Uterus (tissue), 4 donors: ENCODE data around the gene TMEM14B. TPM values are rescaled to one million over a fixed set of nuclear protein-coding genes. Genes with fewer than 3 reads are reported as not detected.
"Not testable (repeated sequence)": the region's sequence is repeated elsewhere in the genome, so short reads cannot be mapped to it uniquely, and the experiment has no call there.

Source experiments
- DNase-seq, 2 donors: peaks; one replicate each; pipeline ENCODE4 v3.0.0-alpha.2; 2019 to 2020
- H3K27ac ChIP-seq, 2 donors: fragments of 200-600 bp; sonication (generic); 1 replicate in 1 of 2; 2 replicates in 1 of 2; pipeline ENCODE4 v1.5.1; 2016 to 2018
- H3K27me3 ChIP-seq, 2 donors: fragments of 200-600 bp; sonication (generic); one replicate each; pipeline ENCODE4 v1.5.1; 2018 to 2019; ENCODE audit warnings: control low read depth in 1 of 2
- H3K36me3 ChIP-seq, 2 donors: fragments of 200-600 bp; sonication (generic); one replicate each; pipeline ENCODE4 v1.5.1; 2019; ENCODE audit warnings: control low read depth in 1 of 2
- H3K4me1 ChIP-seq, 2 donors: fragments of 200-600 bp; sonication (generic); one replicate each; pipeline ENCODE4 v1.5.1; 2018 to 2019; ENCODE audit warnings: control low read depth in 1 of 2
- H3K4me3 ChIP-seq, 2 donors: fragments of 200-600 bp; sonication (generic); 1 replicate in 1 of 2; 2 replicates in 1 of 2; pipeline ENCODE4 v1.5.1; 2018 to 2019; ENCODE audit warnings: mild to moderate bottlenecking in 1 of 2
- H3K9me3 ChIP-seq, 2 donors: fragments of 200-600 bp; sonication (generic); one replicate each; pipeline ENCODE4 v1.5.1; 2019; ENCODE audit warnings: control low read depth in 1 of 2
- CTCF ChIP-seq, 4 experiments: fragments of 200-600 bp in 2 of 4; fragments of 450-650 bp in 2 of 4; sonication (generic) in 2 of 4; IDR thresholded peaks; one replicate each; pipeline ENCODE4 v1.5.1; 2016 to 2019; ENCODE audit warnings: antibody characterized with exemption in 4 of 4, mild to moderate bottlenecking in 2 of 4, moderate library complexity in 1 of 4
- POLR2A ChIP-seq, 2 donors: fragments of 450-650 bp; IDR thresholded peaks; one replicate each; pipeline ENCODE4 v1.6.1; 2016; ENCODE audit warnings: antibody characterized with exemption in 2 of 2, mild to moderate bottlenecking in 1 of 2, moderate library complexity in 1 of 2
- intact Hi-C: fragments of 100-400 bp; cut with DNase I; formaldehyde crosslinking; loops from one replicate; pipeline ENCODE4 v1.15.1; 2023; ENCODE audit warnings: low total_unique reads
- total RNA-seq, 4 donors: library from RNA; depleted of rRNA in 3 of 4; stranded (reverse); fragments of >200 nt in 3 of 4; gene quantifications; one replicate each; pipeline versions ENCODE4 v1.1.0 to v1.2.4, GENCODE V29; 2014 to 2023
- donor health status: DM: yes; HTN: yes; CAD: no.

TMEM14B gene
- total RNA-seq, 4 donors from 2014 or later: 48.5 to 71.9 (median 54.6) TPM

DNA sequence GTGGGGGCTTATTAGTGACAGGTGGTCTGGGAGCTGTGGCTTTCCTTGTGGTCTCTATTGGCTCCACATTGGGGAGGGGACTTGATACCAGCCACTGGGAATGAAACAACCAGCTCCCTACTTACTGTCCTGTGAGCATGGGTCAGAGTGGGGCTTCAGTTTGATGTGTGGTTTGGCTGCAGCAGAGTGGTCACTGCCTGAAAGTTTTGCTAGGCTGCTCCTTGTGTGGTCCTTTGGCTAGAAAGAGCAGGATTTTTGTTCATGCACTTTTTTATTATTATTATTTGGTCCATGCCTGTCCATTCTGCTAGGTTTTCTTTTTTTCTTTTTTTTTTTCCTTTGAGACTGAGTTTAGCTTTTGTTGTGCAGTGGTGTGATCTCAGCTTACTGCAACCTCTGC lies 7.5 kb upstream of the TMEM14B start:
- H3K27me3 ChIP-seq: no peaks in the 10 kb centered on the region
- H3K27ac ChIP-seq: no peak overlapping the region
- H3K9me3 ChIP-seq: no peaks in the 10 kb centered on the region
- no peak overlapping the region for H3K4me3 ChIP-seq
- TF ChIP-seq CTCF (IDR thresholded peaks at IDR 0.05) (no peak), POLR2A (IDR thresholded peaks at IDR 0.05) (no peak)
- no peak for DNase-seq
- no peaks in the 10 kb centered on the region for H3K4me1 ChIP-seq
- H3K36me3 ChIP-seq: no peaks in the 10 kb centered on the region
- intact Hi-C loops: no loop called here

GRCh38 chr6:10741643-10742042 lies 6.0 kb upstream of the TMEM14B start:
- H3K4me3 ChIP-seq, intact Hi-C loops, DNase-seq, H3K4me1 ChIP-seq, H3K27me3 ChIP-seq, H3K27ac ChIP-seq, H3K36me3 ChIP-seq, H3K9me3 ChIP-seq: not testable (repeated sequence)

GRCh38 chr6:10742251-10742650 lies 5.4 kb upstream of the TMEM14B start:
- H3K27ac ChIP-seq: no peak overlapping the region
- H3K9me3 ChIP-seq: no peaks in the 10 kb centered on the region
- no peak for DNase-seq
- TF ChIP-seq POLR2A (IDR thresholded peaks at IDR 0.05) (no peak), CTCF (IDR thresholded peaks at IDR 0.05) (no peak)
- H3K36me3 ChIP-seq: no peaks in the 10 kb centered on the region
- no peaks in the 10 kb centered on the region for H3K27me3 ChIP-seq
- intact Hi-C loops: no loop called here
- H3K4me1 ChIP-seq: no peaks in the 10 kb centered on the region
- H3K4me3 ChIP-seq: no peak overlapping the region

- Histone ChIP-seq H3K27me3 (no peaks in the 10 kb centered on the region), H3K4me3 (no peak overlapping the region), H3K27ac (no peak overlapping the region), H3K36me3 (no peaks in the 10 kb centered on the region), H3K4me1 (peaks cover 0 to 2% of the 10 kb centered on the region in 2 donors), H3K9me3 (no peaks in the 10 kb centered on the region)
- TF ChIP-seq CTCF (IDR thresholded peaks at IDR 0.05) (no peak), POLR2A (IDR thresholded peaks at IDR 0.05) (no peak)
- intact Hi-C loops: no loop called here
- no peak for DNase-seq
These were observed 4.1 kb upstream of the TMEM14B start for GRCh38 chr6:10743515-10743914.

DNA sequence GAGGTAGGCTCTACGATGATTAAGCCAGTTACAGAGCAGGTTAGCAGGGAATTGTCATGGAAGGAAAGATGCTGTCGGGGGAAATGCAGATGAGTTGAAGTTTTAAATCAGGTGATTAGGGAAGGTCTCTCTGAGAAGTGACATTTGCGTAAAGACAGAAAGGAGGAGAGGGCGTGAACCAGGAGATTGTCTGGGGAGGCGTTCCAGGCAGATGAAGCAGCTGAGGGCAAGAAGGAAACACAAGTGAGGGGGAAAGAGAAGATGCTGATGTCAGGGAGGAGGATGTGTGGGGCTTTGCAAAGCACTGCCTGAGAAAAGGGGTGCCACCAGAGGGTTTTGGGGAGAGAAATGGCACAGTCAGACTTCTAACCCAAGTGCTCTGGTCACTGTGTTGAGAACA lies 2.5 kb upstream of the TMEM14B start:
- Histone ChIP-seq H3K36me3 (no peaks in the 10 kb centered on the region), H3K9me3 (no peaks in the 10 kb centered on the region), H3K4me1 (peaks cover 0 to 10% of the 10 kb centered on the region in 2 donors), H3K27ac (no peak overlapping the region), H3K27me3 (no peaks in the 10 kb centered on the region), H3K4me3 (no peak overlapping the region)
- intact Hi-C loops: no loop called here
- TF ChIP-seq CTCF (IDR thresholded peaks at IDR 0.05): no peak
- DNase-seq: no peak

- H3K4me1 ChIP-seq: peaks cover 0 to 10% of the 10 kb centered on the region in 2 donors
- peak overlapping the region; percentile 71 to 91 for H3K4me3 ChIP-seq
- no peaks in the 10 kb centered on the region for H3K27me3 ChIP-seq
- intact Hi-C loops: no loop called here
- H3K9me3 ChIP-seq: no peaks in the 10 kb centered on the region
- DNase-seq: no peak
- H3K36me3 ChIP-seq: no peaks in the 10 kb centered on the region
- peak overlapping the region; percentile 82 to 88 for H3K27ac ChIP-seq
- TF ChIP-seq POLR2A (IDR thresholded peaks at IDR 0.05) (no peak), CTCF (IDR thresholded peaks at IDR 0.05) (no peak)
These were observed 722 bp upstream of the TMEM14B start for GRCh38 chr6:10746915-10747250.
